PC-3 (cell line): ENCODE results near the gene GTF2E1.

Experiments
- CTCF ChIP-seq: fragments of 300-600 bp; sonication (generic); conservative IDR thresholded peaks from 2 replicates; pipeline ENCODE4 v1.5.1; 2017; ENCODE audit warnings: antibody characterized with exemption, low read depth, mild to moderate bottlenecking, low read length
- EZH2phosphoT487 ChIP-seq: fragments of 300-600 bp; sonication (generic); IDR thresholded peaks from 2 replicates; pipeline ENCODE4 v1.6.1; 2018; ENCODE audit warnings: mild to moderate bottlenecking, antibody characterized with exemption, low read length, borderline replicate concordance

- no peak for TF ChIP-seq CTCF
- no peak for TF ChIP-seq EZH2phosphoT487
These were observed 13.5 kb downstream of the GTF2E1 start for GRCh38 chr3:120756061-120756460.
